Heart right ventricle (tissue), 16 donors: Measurements from ENCODE around the gene PSME2. TPM values are rescaled to one million over a fixed set of nuclear protein-coding genes. Genes with fewer than 3 reads are reported as not detected.

ENCODE experiments used
- ATAC-seq, 8 donors: fragments of 200-7000 bp; cut with Tn5 transposase; one replicate each; pipeline ENCODE4 v1.9.1; 2020; ENCODE audit warnings: mild to moderate bottlenecking in 8 of 8, moderate library complexity in 8 of 8, moderate number of reproducible peaks in 1 of 8
- DNase-seq, 2 donors: peaks; one replicate each; pipeline ENCODE4 v3.0.0-alpha.2; 2020
- H3K27ac ChIP-seq, 10 donors: fragments of 200-600 bp; sonication (generic) in 2 of 10; one replicate each; pipeline versions ENCODE4 v1.5.0 to v1.8.0; 2020 to 2022; ENCODE audit warnings: mild to moderate bottlenecking in 3 of 10
- H3K27me3 ChIP-seq, 7 donors: fragments of 200-600 bp; one replicate each; pipeline ENCODE4 v1.8.0; 2021 to 2022; ENCODE audit warnings: mild to moderate bottlenecking in 2 of 7
- H3K36me3 ChIP-seq, 9 donors: fragments of 200-600 bp; sonication (generic) in 1 of 9; one replicate each; pipeline versions ENCODE4 v1.5.0 to v1.8.0; 2020 to 2022; ENCODE audit warnings: mild to moderate bottlenecking in 2 of 9
- H3K4me1 ChIP-seq, 9 donors: fragments of 200-600 bp; sonication (generic) in 1 of 9; one replicate each; pipeline versions ENCODE4 v1.5.0 to v1.8.0; 2020 to 2022; ENCODE audit warnings: mild to moderate bottlenecking in 4 of 9
- H3K4me3 ChIP-seq, 10 donors: fragments of 200-600 bp; sonication (generic) in 2 of 10; one replicate each; pipeline versions ENCODE4 v1.5.0 to v1.8.0; 2020 to 2022; ENCODE audit warnings: mild to moderate bottlenecking in 7 of 10, moderate library complexity in 2 of 10
- H3K9me3 ChIP-seq, 11 donors: fragments of 200-600 bp in 10 of 11; sonication (generic) in 2 of 11; one replicate each; pipeline versions ENCODE4 v1.5.0 to v1.8.0; 2013 to 2022; ENCODE audit warnings: mild to moderate bottlenecking in 2 of 11, control low read depth in 1 of 11, moderate library complexity in 1 of 11
- WGBS, 2 donors: extraction: QIAGEN DNeasy Blood & Tissue Kit; methylation state at CpG; one replicate each; pipeline ENCODE4 v1.1.7; 2013; ENCODE audit warnings: inconsistent platforms in 1 of 2; 5-methylcytosine and 5-hydroxymethylcytosine counted together
- intact Hi-C, 10 donors: fragments of 100-400 bp; cut with DNase I; formaldehyde crosslinking; loops; one replicate each; pipeline versions ENCODE4 v1.11.1 to v1.14.2; 2022
- polyA plus RNA-seq, 2 donors: library from polyadenylated mRNA; stranded (reverse); fragments of 200-250 nt; gene quantifications; one replicate each; pipeline ENCODE4 v1.2.3, GENCODE V29; 2013
- total RNA-seq, 10 donors: library from RNA; stranded (reverse); fragmentation: NEBNext Ultra II Directional in 3 of 10; extraction: Animal tissue kit (Norgen Biotek cat#: 25700) in 3 of 10; gene quantifications; one replicate each; pipeline versions ENCODE4 v1.2.1 to v1.2.4, GENCODE V29; 2021 to 2023
- TF ChIP-seq, protein P1 (sequence below), 9 donors: fragments of 200-600 bp; sonication (generic) in 2 of 9; IDR thresholded peaks; one replicate each; pipeline versions ENCODE4 v1.5.0 to v1.8.0; 2021 to 2022; ENCODE audit warnings: antibody characterized with exemption in 9 of 9, mild to moderate bottlenecking in 5 of 9, moderate library complexity in 1 of 9
- donor health status: Arrhythmogenic right ventricular cardiomyopathy.
- donor health status: ischemic (EF 13 %, LVEDD 7.1; RV severe dilation, severe dysfunction).
- donor health status: healthy with polysubstance abuse.
- donor health status: DM: no; HTN: yes; CAD: no.
- donor health status: DM: no; HTN: no; CAD: no.
- donor health status: ischemic (EF 25% LVEDD 6.9; RV normal size, moderate dysfunction).
- donor health status: ischemic (EF 25% LVEDD 5.7; RV mildly dilated, moderate dysfunction).
- donor health status: healthy.
- donor health status: DM: yes; HTN: yes; CAD: no.
- donor health status: Ischemic cardiomyopathy.
- donor health status: ischemic (EF 35%, LVEDD 5.7; RV mildly dilated, moderate dysfunction).
- donor health status: nonischemic (EF 11% LVEDD 7.7; RV severe dilation, severe dysfunction).
- donor health status: DM: yes; HTN: yes; CAD: no.
- donor health status: PGD.
- donor health status: ischemic (EF 29% LVEDD 5.4; RV normal size, mild dysfunction).
- donor health status: nonischemic (EF 23%, LVEDD 6.1; RV moderate dilation, normal function).

The PSME2 gene
- total and polyA plus RNA-seq, 12 donors, result 62.6 to 347 (median 85.5) TPM

DNA sequence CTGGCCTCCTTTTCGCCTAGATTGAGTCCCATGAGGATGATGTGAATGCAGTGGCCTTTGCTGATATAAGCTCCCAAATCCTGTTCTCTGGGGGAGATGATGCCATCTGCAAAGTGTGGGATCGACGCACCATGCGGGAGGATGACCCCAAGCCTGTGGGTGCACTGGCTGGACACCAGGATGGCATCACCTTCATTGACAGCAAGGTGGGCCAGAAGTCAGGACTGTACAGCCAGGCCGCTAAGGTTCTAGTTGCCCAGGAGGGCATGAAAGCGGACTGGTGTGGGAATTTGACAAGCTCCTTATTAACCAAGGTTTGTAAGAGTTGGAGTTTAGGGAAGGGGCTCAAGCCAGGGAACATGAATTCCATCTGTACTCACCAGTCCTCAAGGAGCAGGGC lies 26.7 kb downstream of the PSME2 start:
- Histone ChIP-seq H3K4me1 (peaks cover 6 to 22% (median 14%) of the 10 kb centered on the region in 9 donors), H3K27ac (no peak overlapping the region), H3K36me3 (peaks cover 0 to 82% (median 61%) of the 10 kb centered on the region in 9 donors), H3K9me3 (no peaks in the 10 kb centered on the region), H3K4me3 (no peak overlapping the region), H3K27me3 (no peaks in the 10 kb centered on the region)
- DNase-seq, result no peak
- WGBS, 2 donors, result 92 to 97% methylated on average over 6 of the region's 6 CpGs
- intact Hi-C loops, result no loop called here
- TF ChIP-seq, protein P1, sequence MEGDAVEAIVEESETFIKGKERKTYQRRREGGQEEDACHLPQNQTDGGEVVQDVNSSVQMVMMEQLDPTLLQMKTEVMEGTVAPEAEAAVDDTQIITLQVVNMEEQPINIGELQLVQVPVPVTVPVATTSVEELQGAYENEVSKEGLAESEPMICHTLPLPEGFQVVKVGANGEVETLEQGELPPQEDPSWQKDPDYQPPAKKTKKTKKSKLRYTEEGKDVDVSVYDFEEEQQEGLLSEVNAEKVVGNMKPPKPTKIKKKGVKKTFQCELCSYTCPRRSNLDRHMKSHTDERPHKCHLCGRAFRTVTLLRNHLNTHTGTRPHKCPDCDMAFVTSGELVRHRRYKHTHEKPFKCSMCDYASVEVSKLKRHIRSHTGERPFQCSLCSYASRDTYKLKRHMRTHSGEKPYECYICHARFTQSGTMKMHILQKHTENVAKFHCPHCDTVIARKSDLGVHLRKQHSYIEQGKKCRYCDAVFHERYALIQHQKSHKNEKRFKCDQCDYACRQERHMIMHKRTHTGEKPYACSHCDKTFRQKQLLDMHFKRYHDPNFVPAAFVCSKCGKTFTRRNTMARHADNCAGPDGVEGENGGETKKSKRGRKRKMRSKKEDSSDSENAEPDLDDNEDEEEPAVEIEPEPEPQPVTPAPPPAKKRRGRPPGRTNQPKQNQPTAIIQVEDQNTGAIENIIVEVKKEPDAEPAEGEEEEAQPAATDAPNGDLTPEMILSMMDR (IDR thresholded peaks at IDR 0.05), result no peak
- ATAC-seq, result no peak

DNA sequence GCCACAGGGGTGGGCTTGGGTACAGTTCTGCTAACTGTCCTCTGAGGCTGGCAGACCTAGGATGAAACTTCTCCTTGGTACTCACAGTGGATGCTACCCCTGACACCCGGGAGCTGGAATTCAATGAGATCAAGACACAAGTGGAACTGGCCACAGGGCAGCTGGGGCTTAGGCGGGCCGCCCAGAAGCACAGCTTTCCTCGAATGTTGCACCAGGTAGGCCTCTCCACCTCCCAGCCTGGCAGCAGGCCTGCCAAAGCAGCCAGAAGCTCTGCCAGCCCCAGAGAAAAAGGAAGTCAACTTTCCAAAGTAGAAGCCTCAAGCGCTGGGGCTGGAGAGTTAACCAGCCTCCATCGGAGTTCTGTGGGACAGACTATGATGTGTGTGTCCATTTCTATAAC lies 29.2 kb downstream of the PSME2 start:
- no peak for DNase-seq
- Histone ChIP-seq H3K4me1 (peaks cover 6 to 29% (median 17%) of the 10 kb centered on the region in 9 donors), H3K36me3 (peaks cover 0 to 60% (median 50%) of the 10 kb centered on the region in 9 donors), H3K9me3 (no peaks in the 10 kb centered on the region), H3K27me3 (no peaks in the 10 kb centered on the region), H3K4me3 (no peak overlapping the region), H3K27ac (peak overlapping the region in 1 of 10 donors; percentile 6)
- ATAC-seq, result no peak
- TF ChIP-seq, protein P1 (IDR thresholded peaks at IDR 0.05), result no peak
- intact Hi-C loops, result no loop called here
- 86 to 87% methylated on average over 6 of the region's 6 CpGs for WGBS, 2 donors

DNA sequence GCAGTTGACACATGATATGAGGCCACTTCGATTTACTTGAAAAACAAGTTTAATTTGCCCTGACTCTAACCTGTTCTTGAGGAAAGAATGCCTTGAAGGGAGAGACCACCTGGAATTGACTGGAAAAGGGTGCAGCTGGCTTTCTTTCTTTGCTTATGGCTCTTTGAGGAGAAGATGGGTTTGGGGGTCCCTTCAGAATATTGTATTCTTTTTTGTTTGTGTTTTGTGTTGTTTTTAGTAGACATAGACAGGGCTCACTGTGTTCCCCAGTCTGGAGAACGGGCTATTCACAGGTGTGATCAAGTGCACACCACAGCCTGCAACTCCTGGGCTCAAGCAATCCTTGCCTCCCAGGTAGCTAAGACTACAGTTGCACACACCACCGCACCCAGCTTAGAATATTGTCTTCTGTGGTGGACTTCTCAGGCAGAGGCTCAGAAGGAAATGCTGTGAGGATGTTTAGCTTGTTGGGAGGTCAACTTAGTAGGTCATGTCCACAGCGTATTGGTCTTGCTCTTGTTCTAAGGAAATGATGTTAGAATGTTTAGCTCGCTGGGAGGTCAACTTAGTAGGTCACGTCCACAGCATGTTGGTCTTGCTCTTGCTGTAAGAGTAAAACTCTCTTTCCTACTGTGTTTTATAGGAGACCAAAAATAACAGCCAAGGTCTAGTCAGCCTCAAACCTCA lies 30.1 kb downstream of the PSME2 start:
- Histone ChIP-seq H3K4me1 (peaks cover 6 to 29% (median 17%) of the 10 kb centered on the region in 9 donors), H3K9me3 (no peaks in the 10 kb centered on the region), H3K4me3 (peak overlapping the region in 9 of 10 donors; percentile 54 to 80 (median 69)), H3K36me3 (peaks cover 0 to 51% (median 42%) of the 10 kb centered on the region in 9 donors), H3K27me3 (no peaks in the 10 kb centered on the region), H3K27ac (peak overlapping the region in 2 of 10 donors; percentile 98 to 99)
- DNase-seq (no peak), ATAC-seq (no peak)
- TF ChIP-seq, protein P1 (IDR thresholded peaks at IDR 0.05), result no peak
- 83 to 88% methylated on average over 6 of the region's 6 CpGs for WGBS, 2 donors
- intact Hi-C loops, result no loop called here

DNA sequence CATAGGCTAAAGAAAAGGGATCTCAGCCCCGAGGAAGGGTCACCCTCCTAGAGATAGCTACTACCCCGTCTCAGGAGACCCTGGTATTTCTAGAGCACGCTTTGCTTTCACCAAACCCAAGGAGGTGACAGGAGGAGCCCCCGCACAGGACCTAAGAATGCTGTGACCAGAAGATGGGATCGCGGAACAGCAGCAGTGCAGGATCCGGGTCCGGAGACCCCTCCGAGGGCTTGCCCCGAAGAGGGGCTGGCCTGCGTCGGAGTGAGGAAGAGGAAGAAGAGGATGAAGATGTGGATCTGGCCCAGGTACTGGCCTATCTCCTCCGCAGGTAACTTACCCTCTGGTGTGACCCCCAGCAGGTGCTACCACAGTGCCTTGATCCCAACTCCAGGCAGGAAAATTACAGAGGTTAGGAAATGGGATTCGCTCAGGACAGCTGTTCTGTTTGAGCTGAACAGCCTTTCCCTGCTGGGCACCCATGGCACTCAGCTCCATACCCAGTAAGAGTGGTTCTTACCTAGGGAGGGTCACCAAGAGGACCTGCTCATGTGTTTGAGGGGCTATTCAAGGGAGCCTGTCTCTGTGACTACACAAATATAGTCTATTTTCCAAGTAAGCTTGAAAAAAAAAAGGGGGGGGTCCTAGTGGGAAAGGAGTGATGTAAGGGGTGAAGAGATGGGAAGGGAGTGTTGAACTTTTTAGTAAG lies 30.8 kb downstream of the PSME2 start:
- peaks cover 0 to 44% (median 35%) of the 10 kb centered on the region in 9 donors for H3K36me3 ChIP-seq
- peaks cover 6 to 30% (median 17%) of the 10 kb centered on the region in 9 donors for H3K4me1 ChIP-seq
- H3K9me3 ChIP-seq, result no peaks in the 10 kb centered on the region
- TF ChIP-seq, protein P1 (IDR thresholded peaks at IDR 0.05), result no peak
- peak overlapping the region; percentile 90 to 99 (median 98) for H3K27ac ChIP-seq
- peak overlapping the region; percentile 23 to 80 (median 69) for H3K4me3 ChIP-seq
- intact Hi-C loops, result loop anchor here in 3 of 10 donors (1.0 to 2.0 kb wide), 4 partner anchors 15 to 31 kb away; partner anchors contain the start of genes FITM1 (in 2 of the 3), EMC9 (in 1 of the 3), PSME2 (in 1 of the 3) and RNF31 (in 1 of the 3)
- ATAC-seq (no peak), DNase-seq (peak in 1 of 2 donors; percentile 13)
- H3K27me3 ChIP-seq, result no peaks in the 10 kb centered on the region
- 3% methylated on average over 14 of the region's 14 CpGs for WGBS, 2 donors
